ENCODE measurements around the gene FCMR.

- TF ChIP-seq CTCF (IDR thresholded peaks at IDR 0.05) (no peak), POLR2A (IDR thresholded peaks at IDR 0.05) (no peak), EP300 (IDR thresholded peaks at IDR 0.05) (no peak)
Measured at GRCh38 chr1:206971029-206971655, 49.4 kb upstream of the FCMR start.

Data from ovary (tissue), 3 donors.